GM12891 (cell line): ENCODE measurements around the gene RD3L.

ENCODE experiments used
- POLR2A ChIP-seq: IDR thresholded peaks from 2 replicates; pipeline ENCODE4 v1.6.1; 2011; ENCODE audit warnings: low read depth, low read length, control low read depth
- POLR2AphosphoS5 ChIP-seq: IDR thresholded peaks from 2 replicates; pipeline ENCODE4 v1.6.1; 2011; ENCODE audit warnings: low read depth, low read length, control low read depth
- SPI1 ChIP-seq: IDR thresholded peaks from 2 replicates; pipeline ENCODE4 v1.6.1; 2011; ENCODE audit warnings: low read depth, low read length, control low read depth
- TAF1 ChIP-seq: IDR thresholded peaks from 2 replicates; pipeline ENCODE4 v1.6.1; 2011; ENCODE audit warnings: low read depth, low read length, control low read depth

- TF ChIP-seq POLR2A = no peak
- no peak for TF ChIP-seq TAF1
- no peak for TF ChIP-seq POLR2AphosphoS5
- no peak for TF ChIP-seq SPI1
These were observed 26.7 kb downstream of the RD3L start for GRCh38 chr14:103915616-103916015.
